ENCODE data around the gene LEFTY1. TPM values are rescaled to one million over a fixed set of nuclear protein-coding genes. Genes with fewer than 3 reads are reported as not detected.

The LEFTY1 gene
- total RNA-seq, 1 experiment from 2014 or later, result not detected

DNA sequence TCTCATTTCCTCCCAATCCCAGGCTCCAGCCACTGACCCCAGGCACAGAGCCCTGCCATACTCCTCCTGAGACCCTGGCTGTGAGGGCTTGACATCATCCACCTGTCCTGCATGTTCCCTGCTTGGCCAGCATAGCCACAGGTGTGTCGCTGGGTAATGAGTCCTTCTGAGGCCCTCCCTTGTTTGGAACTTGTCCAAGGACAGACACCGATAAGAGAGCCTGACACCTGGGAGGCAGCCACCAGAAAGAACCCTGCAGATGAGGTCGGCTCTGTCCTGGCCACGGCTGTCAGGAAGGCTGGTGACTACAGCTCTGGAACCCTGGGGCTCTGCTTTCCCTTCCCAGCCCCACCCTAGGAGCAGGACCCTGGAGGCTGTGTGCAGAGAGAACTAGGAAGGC is 41.3 kb downstream of the LEFTY1 start:
- Histone ChIP-seq H3K9ac (ENCODE audit: low read length) (peak overlapping the region; percentile 8; the same call in 1 of the 2 replicates), H4K20me1 (ENCODE audit: insufficient read depth, low read depth, low read length) (no peaks in the 10 kb centered on the region), H3K27ac (ENCODE audit: low read length) (no peak overlapping the region), H3K4me1 (ENCODE audit: low read length) (peaks cover 17% of the 10 kb centered on the region), H3K4me2 (ENCODE audit: low read depth, low read length, poor library complexity, severe bottlenecking) (no peak overlapping the region), H2AFZ (ENCODE audit: low read length) (peak overlapping the region; percentile 7; the same call in 1 of the 2 replicates), H3K36me3 (ENCODE audit: insufficient read depth, low read length) (no peaks in the 10 kb centered on the region), H3K9me3 (ENCODE audit: low read length) (no peaks in the 10 kb centered on the region), H3K4me3 (ENCODE audit: low read length) (no peak overlapping the region), H3K9me2 (replicated peaks; ENCODE audit: insufficient read depth, low read length) (no peaks in the 10 kb centered on the region), H3K79me2 (ENCODE audit: low read length) (no peaks in the 10 kb centered on the region), H3K27me3 (ENCODE audit: low read length) (no peaks in the 10 kb centered on the region)
- no peak for DNase-seq

DNA sequence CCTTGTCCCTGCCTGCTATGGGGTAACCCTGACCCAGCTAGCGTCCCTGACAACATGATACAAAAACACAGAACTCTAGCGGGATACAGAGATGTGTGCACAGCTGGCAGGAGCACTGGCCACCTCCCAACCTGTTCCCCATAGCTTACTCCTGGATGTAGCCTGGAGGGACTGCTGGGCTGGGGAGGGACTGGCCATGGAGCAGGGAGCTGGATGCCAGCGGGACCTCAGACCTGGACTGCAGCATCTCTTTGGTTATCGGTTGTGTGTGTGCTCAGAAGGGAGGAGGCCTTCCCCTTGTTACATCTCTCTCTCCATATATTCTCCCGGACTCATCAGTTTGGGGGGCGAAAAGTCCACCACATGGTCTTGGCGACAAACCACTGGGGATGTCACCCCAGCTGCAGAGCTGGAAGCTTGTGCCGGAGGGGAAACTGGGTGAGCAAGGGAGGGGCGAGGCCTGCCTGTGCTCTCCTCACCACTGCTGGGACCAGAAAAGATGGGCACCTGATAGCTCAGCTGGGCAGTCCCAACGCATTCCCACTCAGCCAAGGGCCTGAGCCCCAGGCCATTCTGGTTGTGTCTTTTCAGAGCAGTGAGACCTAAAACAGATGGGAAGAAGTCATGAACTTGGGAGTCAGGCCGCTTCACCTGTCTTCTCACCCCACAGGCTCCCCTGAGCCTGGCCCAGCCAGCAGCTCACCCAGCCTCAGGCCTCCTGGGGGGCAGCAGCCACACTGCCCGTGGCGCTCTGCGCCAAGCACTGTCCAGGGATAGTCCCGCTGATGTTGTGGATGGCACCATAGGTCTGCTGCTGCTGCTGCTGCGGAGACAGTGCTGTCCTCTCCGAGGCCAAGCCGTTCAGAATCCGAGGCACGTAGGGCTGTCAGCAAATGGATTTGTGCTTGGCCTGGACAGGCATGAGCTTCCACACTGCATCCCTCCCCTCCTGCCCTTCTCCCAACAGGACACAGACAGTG is 42.3 kb downstream of the LEFTY1 start:
- H3K27me3 ChIP-seq (ENCODE audit: low read length), result no peaks in the 10 kb centered on the region
- no peak overlapping the region for H3K27ac ChIP-seq (ENCODE audit: low read length)
- H3K4me1 ChIP-seq (ENCODE audit: low read length), result peaks cover 17% of the 10 kb centered on the region
- no peak for DNase-seq
- H4K20me1 ChIP-seq (ENCODE audit: insufficient read depth, low read depth, low read length), result no peaks in the 10 kb centered on the region
- H3K9ac ChIP-seq (ENCODE audit: low read length), result no peak overlapping the region
- no peaks in the 10 kb centered on the region for H3K9me3 ChIP-seq (ENCODE audit: low read length)
- no peak overlapping the region for H3K4me2 ChIP-seq (ENCODE audit: low read depth, low read length, poor library complexity, severe bottlenecking)
- no peak overlapping the region for H3K4me3 ChIP-seq (ENCODE audit: low read length)
- no peaks in the 10 kb centered on the region for H3K79me2 ChIP-seq (ENCODE audit: low read length)
- no peaks in the 10 kb centered on the region for H3K9me2 ChIP-seq (replicated peaks; ENCODE audit: insufficient read depth, low read length)
- H3K36me3 ChIP-seq (ENCODE audit: insufficient read depth, low read length), result no peaks in the 10 kb centered on the region
- no peak overlapping the region for H2AFZ ChIP-seq (ENCODE audit: low read length)

DNA sequence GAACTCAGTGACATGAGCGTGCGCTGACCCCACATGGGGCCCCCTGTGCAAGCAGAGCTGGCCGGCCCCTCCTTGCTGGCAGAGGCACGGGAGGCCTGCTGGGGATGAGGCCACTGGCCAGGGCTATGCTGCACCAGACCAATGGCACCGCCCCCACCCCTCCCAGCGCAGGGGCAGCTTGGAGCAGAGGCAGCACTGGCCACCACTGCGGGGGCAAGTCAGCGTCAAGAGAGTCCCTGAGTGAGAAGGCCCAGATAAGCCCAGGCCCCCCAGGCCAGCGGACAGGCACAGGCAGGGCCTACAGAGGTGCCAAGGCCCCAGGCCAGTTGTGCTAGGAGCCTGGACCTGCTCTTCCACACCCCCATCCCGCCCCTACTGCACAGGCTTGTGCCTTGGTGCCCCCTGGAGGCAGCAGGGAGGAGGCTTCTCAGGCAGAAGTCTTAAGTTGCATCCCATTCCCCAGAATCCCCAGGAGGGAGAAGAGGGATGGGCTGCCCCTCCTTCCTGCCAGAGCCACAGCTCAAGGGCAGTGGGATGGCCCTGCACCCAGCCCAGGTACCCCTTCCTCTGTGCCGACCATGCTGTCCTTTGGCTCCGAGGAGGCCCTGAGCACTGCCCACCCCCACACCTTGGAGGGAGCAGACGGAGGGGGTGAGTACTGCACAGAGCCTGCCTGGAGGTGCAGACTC is 43.2 kb downstream of the LEFTY1 start:
- no peaks in the 10 kb centered on the region for H3K36me3 ChIP-seq (ENCODE audit: insufficient read depth, low read length)
- no peaks in the 10 kb centered on the region for H3K9me2 ChIP-seq (replicated peaks; ENCODE audit: insufficient read depth, low read length)
- no peak overlapping the region for H3K27ac ChIP-seq (ENCODE audit: low read length)
- peaks cover 17% of the 10 kb centered on the region for H3K4me1 ChIP-seq (ENCODE audit: low read length)
- no peak overlapping the region for H3K4me3 ChIP-seq (ENCODE audit: low read length)
- no peaks in the 10 kb centered on the region for H3K9me3 ChIP-seq (ENCODE audit: low read length)
- no peaks in the 10 kb centered on the region for H4K20me1 ChIP-seq (ENCODE audit: insufficient read depth, low read depth, low read length)
- DNase-seq, result peak; percentile 82
- no peak overlapping the region for H3K4me2 ChIP-seq (ENCODE audit: low read depth, low read length, poor library complexity, severe bottlenecking)
- H3K9ac ChIP-seq (ENCODE audit: low read length), result no peak overlapping the region
- H3K79me2 ChIP-seq (ENCODE audit: low read length), result no peaks in the 10 kb centered on the region
- no peak overlapping the region for H2AFZ ChIP-seq (ENCODE audit: low read length)
- no peaks in the 10 kb centered on the region for H3K27me3 ChIP-seq (ENCODE audit: low read length)

DNA sequence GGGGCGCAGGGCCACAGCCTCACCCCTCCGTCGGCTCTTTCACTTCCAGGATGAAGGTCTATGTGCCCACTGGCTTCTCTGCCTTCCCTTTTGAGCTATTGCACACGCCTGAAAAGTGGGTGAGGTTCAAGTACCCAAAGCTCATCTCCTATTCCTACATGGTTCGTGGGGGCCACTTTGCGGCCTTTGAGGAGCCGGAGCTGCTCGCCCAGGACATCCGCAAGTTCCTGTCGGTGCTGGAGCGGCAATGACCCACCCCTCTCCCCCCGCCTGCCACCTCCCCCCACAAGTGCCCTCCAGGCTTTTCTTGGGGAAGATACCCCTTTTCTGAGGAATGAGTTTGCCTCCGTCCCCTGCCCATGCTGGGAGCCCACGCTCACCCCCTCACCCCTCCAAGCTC is 43.8 kb downstream of the LEFTY1 start:
- Histone ChIP-seq H4K20me1 (ENCODE audit: insufficient read depth, low read depth, low read length) (no peaks in the 10 kb centered on the region), H3K27me3 (ENCODE audit: low read length) (no peaks in the 10 kb centered on the region), H3K9ac (ENCODE audit: low read length) (no peak overlapping the region), H3K4me3 (ENCODE audit: low read length) (no peak overlapping the region), H3K9me3 (ENCODE audit: low read length) (no peaks in the 10 kb centered on the region), H3K27ac (ENCODE audit: low read length) (no peak overlapping the region), H3K9me2 (replicated peaks; ENCODE audit: insufficient read depth, low read length) (no peaks in the 10 kb centered on the region), H2AFZ (ENCODE audit: low read length) (no peak overlapping the region), H3K4me2 (ENCODE audit: low read depth, low read length, poor library complexity, severe bottlenecking) (no peak overlapping the region), H3K79me2 (ENCODE audit: low read length) (no peaks in the 10 kb centered on the region), H3K4me1 (ENCODE audit: low read length) (peaks cover 17% of the 10 kb centered on the region), H3K36me3 (ENCODE audit: insufficient read depth, low read length) (no peaks in the 10 kb centered on the region)
- no peak for DNase-seq

DNA sequence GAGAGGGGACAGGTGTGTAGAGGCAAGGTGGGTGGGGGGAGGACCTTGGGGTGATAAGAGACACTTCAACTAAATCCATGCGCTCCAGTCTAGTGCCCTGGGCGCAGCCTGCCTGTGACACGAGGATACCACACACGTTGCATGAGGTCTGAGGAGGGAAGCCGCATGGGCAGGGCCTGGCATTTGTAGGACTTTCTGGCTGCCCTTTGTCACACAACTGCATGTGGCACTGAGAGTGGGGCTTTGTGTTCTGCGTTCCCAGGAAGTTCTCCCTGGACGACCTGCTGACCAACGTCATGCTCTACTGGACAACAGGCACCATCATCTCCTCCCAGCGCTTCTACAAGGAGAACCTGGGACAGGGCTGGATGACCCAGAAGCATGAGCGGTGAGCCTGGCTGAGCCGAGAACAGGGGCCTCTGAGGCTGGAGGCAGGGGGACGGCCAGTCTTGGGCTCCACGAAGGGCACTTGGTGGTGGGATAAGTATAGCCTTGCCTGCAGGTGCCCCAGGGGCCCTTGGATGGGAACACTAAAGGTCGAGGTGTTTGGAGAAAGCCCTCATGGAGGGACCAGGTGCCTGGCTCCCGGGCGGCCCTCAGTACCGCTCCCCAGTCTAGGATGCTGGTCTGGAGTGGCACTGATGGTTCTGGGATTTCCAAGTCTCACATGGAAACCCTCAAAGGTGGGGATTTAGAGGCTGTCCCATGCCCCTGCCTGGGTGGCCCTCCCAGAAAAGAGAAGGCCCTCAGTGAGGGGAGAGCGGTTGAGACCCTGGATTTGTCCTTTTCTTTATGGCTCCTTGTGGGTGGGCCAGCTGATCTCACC is 44.5 kb downstream of the LEFTY1 start:
- Histone ChIP-seq H2AFZ (ENCODE audit: low read length) (no peak overlapping the region), H3K27me3 (ENCODE audit: low read length) (no peaks in the 10 kb centered on the region), H3K9ac (ENCODE audit: low read length) (no peak overlapping the region), H3K36me3 (ENCODE audit: insufficient read depth, low read length) (no peaks in the 10 kb centered on the region), H3K27ac (ENCODE audit: low read length) (no peak overlapping the region), H3K79me2 (ENCODE audit: low read length) (no peaks in the 10 kb centered on the region), H4K20me1 (ENCODE audit: insufficient read depth, low read depth, low read length) (no peaks in the 10 kb centered on the region), H3K4me1 (ENCODE audit: low read length) (peaks cover 17% of the 10 kb centered on the region), H3K4me2 (ENCODE audit: low read depth, low read length, poor library complexity, severe bottlenecking) (no peak overlapping the region), H3K4me3 (ENCODE audit: low read length) (no peak overlapping the region), H3K9me2 (replicated peaks; ENCODE audit: insufficient read depth, low read length) (no peaks in the 10 kb centered on the region), H3K9me3 (ENCODE audit: low read length) (no peaks in the 10 kb centered on the region)
- no peak for DNase-seq

DNA sequence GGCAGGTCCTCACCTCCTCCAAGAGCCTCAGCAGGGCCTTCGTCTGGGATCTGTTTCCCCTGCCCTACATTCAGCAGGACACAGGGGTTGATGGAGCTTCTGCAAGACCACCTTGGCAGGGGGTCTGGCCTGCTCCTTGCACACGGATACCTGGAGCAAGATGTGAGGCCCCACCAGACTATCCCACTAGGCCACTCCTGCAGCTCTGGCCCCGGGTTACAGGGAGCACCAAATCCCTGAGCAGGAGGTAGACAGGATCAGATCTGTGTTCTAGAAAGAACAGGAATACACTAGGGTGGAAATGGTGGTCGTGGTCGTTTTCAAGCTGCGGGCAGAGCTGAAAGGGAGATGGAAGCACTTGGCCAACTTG is 45.5 kb downstream of the LEFTY1 start:
- Histone ChIP-seq H4K20me1 (ENCODE audit: insufficient read depth, low read depth, low read length) (no peaks in the 10 kb centered on the region), H3K9ac (ENCODE audit: low read length) (no peak overlapping the region), H3K9me3 (ENCODE audit: low read length) (no peaks in the 10 kb centered on the region), H3K27me3 (ENCODE audit: low read length) (no peaks in the 10 kb centered on the region), H3K4me2 (ENCODE audit: low read depth, low read length, poor library complexity, severe bottlenecking) (no peak overlapping the region), H2AFZ (ENCODE audit: low read length) (no peak overlapping the region), H3K36me3 (ENCODE audit: insufficient read depth, low read length) (no peaks in the 10 kb centered on the region), H3K4me1 (ENCODE audit: low read length) (peaks cover 12% of the 10 kb centered on the region), H3K79me2 (ENCODE audit: low read length) (no peaks in the 10 kb centered on the region), H3K27ac (ENCODE audit: low read length) (no peak overlapping the region), H3K9me2 (replicated peaks; ENCODE audit: insufficient read depth, low read length) (no peaks in the 10 kb centered on the region), H3K4me3 (ENCODE audit: low read length) (no peak overlapping the region)
- no peak for DNase-seq

DNA sequence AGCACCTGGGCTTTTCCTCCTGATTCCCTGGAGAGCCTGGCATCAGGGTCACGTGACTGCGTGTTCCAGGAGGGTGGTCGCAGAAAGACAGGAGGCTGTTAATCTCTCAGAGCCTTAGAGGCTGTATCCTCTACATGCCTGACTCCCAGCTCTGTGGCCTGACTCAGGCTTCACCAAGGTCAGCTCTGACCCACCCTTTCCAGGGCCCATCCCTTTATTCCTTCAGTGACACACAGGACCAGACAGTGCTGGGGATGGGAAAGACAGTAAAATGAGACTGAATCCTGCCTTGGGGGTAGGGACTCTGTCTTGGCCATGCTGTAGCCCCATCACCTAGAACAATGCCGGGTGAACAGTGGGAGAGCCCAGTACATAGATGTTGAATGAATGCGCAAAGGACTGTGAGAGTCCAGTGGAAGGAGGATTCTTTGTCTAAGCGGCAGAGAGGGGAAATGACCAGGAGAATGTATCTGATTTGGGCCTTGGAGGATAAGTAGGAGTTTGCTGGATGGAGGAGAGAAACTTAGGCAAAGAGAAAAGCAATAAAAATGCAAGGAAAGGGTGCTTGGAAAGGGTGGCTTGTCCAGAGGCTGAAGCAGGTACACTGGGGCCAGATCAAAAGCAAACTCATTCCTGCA is 46.0 kb downstream of the LEFTY1 start:
- Histone ChIP-seq H3K9ac (ENCODE audit: low read length) (no peak overlapping the region), H2AFZ (ENCODE audit: low read length) (no peak overlapping the region), H3K9me3 (ENCODE audit: low read length) (no peaks in the 10 kb centered on the region), H3K27me3 (ENCODE audit: low read length) (no peaks in the 10 kb centered on the region), H3K4me3 (ENCODE audit: low read length) (no peak overlapping the region), H3K4me2 (ENCODE audit: low read depth, low read length, poor library complexity, severe bottlenecking) (no peak overlapping the region), H3K9me2 (replicated peaks; ENCODE audit: insufficient read depth, low read length) (no peaks in the 10 kb centered on the region), H3K27ac (ENCODE audit: low read length) (no peak overlapping the region), H3K79me2 (ENCODE audit: low read length) (no peaks in the 10 kb centered on the region), H3K36me3 (ENCODE audit: insufficient read depth, low read length) (no peaks in the 10 kb centered on the region), H3K4me1 (ENCODE audit: low read length) (peaks cover 7% of the 10 kb centered on the region), H4K20me1 (ENCODE audit: insufficient read depth, low read depth, low read length) (no peaks in the 10 kb centered on the region)
- DNase-seq, result no peak
